K562 (cell line): ENCODE measurements around the gene NEURL1B. TPM values are rescaled to one million over a fixed set of nuclear protein-coding genes. Genes with fewer than 3 reads are reported as not detected.

Experiments used
- CBX3 ChIP-seq, 2 experiments: IDR thresholded peaks; 1 replicate in 1 of 2; 2 replicates in 1 of 2; pipeline ENCODE4 v1.6.1; 2012; ENCODE audit warnings: inconsistent platforms in 2 of 2, low read length in 2 of 2, borderline replicate concordance in 1 of 2, control low read depth in 1 of 2
- CTCF ChIP-seq, 3 experiments: IDR thresholded peaks in 2 of 3; conservative IDR thresholded peaks in 1 of 3; 2 replicates each; pipeline ENCODE4 v1.5.1; 2011 to 2012; ENCODE audit warnings: low read length in 3 of 3, mild to moderate bottlenecking in 3 of 3, control low read depth in 2 of 3, improper control_type of control experiment in 1 of 3, inconsistent platforms in 1 of 3, low read depth in 1 of 3, mixed read lengths in 1 of 3, moderate library complexity in 1 of 3; ENCODE audit not compliant: insufficient read depth in 2 of 3
- FOXK2 ChIP-seq, 2 experiments: fragments of 450-650 bp; IDR thresholded peaks in 1 of 2; conservative IDR thresholded peaks in 1 of 2; 2 replicates each; pipeline ENCODE4 v1.6.1; 2016; ENCODE audit warnings: low read depth in 2 of 2, mild to moderate bottlenecking in 1 of 2
- JUN ChIP-seq, 2 experiments: sonication (generic) in 1 of 2; formaldehyde crosslinking in 1 of 2; IDR thresholded peaks; 2 replicates each; pipeline versions ENCODE4 v1.6.1 to v1.8.0; 2012 to 2022; ENCODE audit warnings: borderline replicate concordance in 2 of 2, mild to moderate bottlenecking in 2 of 2, improper control_type of control experiment in 1 of 2, low read depth in 1 of 2, low read length in 1 of 2, missing genetic modification reagents in 1 of 2
- KAT2B ChIP-seq: IDR thresholded peaks from one replicate; pipeline ENCODE4 v1.6.1; 2012; ENCODE audit warnings: low read depth, mild to moderate bottlenecking, control low read depth, inconsistent platforms, low read length, moderate library complexity
- MAZ ChIP-seq, 2 experiments: fragments of 450-650 bp in 1 of 2; sonication (generic) in 1 of 2; formaldehyde crosslinking; IDR thresholded peaks in 1 of 2; conservative IDR thresholded peaks in 1 of 2; 2 replicates each; pipeline versions ENCODE4 v1.4.0 to v1.5.0; 2020; ENCODE audit warnings: mild to moderate bottlenecking in 1 of 2, missing genetic modification reagents in 1 of 2
- MEF2A ChIP-seq: IDR thresholded peaks from 2 replicates; pipeline ENCODE4 v1.6.1; 2011; ENCODE audit warnings: low read depth, mild to moderate bottlenecking, low read length, moderate library complexity; ENCODE audit not compliant: control insufficient read depth
- MIER1 ChIP-seq: fragments of 450-650 bp; IDR thresholded peaks from 2 replicates; pipeline ENCODE4 v1.6.1; 2016; ENCODE audit warnings: antibody characterized with exemption, mild to moderate bottlenecking, low read depth
- NFIC ChIP-seq: fragments of 450-650 bp; IDR thresholded peaks from 2 replicates; pipeline ENCODE4 v1.6.1; 2017; ENCODE audit warnings: mild to moderate bottlenecking, inconsistent platforms
- POLR2AphosphoS5 ChIP-seq: IDR thresholded peaks from 2 replicates; pipeline ENCODE4 v1.6.1; 2011; ENCODE audit warnings: mild to moderate bottlenecking, low read depth, low read length, moderate library complexity; ENCODE audit not compliant: control insufficient read depth, insufficient read depth
- TARDBP ChIP-seq: fragments of 450-650 bp; IDR thresholded peaks from 2 replicates; pipeline ENCODE4 v1.6.1; 2016
- TEAD1 ChIP-seq, 2 experiments: fragments of 450-650 bp in 1 of 2; sonication (generic) in 1 of 2; formaldehyde crosslinking; IDR thresholded peaks; 2 replicates each; pipeline versions ENCODE4 v1.4.0 to v1.8.0; 2020 to 2022; ENCODE audit warnings: mild to moderate bottlenecking in 2 of 2, missing genetic modification reagents in 1 of 2
- TFAP4 ChIP-seq: sonication (generic); formaldehyde crosslinking; IDR thresholded peaks from 2 replicates; pipeline ENCODE4 v1.8.0; 2022; ENCODE audit warnings: missing genetic modification reagents, mild to moderate bottlenecking, moderate library complexity, borderline replicate concordance
- TSHZ1 ChIP-seq: fragments of 250-450 bp; sonication (Bioruptor Pico); IDR thresholded peaks from 2 replicates; pipeline ENCODE4 v1.4.0; 2020; ENCODE audit warnings: mild to moderate bottlenecking, moderate library complexity
- XRCC5 ChIP-seq: fragments of 200-400 bp; formaldehyde crosslinking; IDR thresholded peaks from 2 replicates; pipeline ENCODE4 v1.6.1; 2017; ENCODE audit warnings: low read depth, mild to moderate bottlenecking, low read length
- YY1 ChIP-seq, 3 experiments: IDR thresholded peaks; 2 replicates each; pipeline ENCODE4 v1.6.1; 2011; ENCODE audit warnings: low read length in 2 of 3, mild to moderate bottlenecking in 2 of 3, moderate library complexity in 2 of 3, borderline replicate concordance in 1 of 3, control low read depth in 1 of 3, low read depth in 1 of 3; ENCODE audit not compliant: insufficient read depth in 3 of 3, insufficient replicate concordance in 2 of 3, control insufficient read depth in 1 of 3, insufficient read length in 1 of 3; ENCODE audit errors: extremely low read depth in 1 of 3
- ZFP36 ChIP-seq: fragments of 150-350 bp; IDR thresholded peaks from 2 replicates; pipeline ENCODE4 v1.6.1; 2018; ENCODE audit warnings: low read length, low read depth; ENCODE audit not compliant: partially characterized antibody
- polyA plus RNA-seq, 8 experiments: library from polyadenylated mRNA; depleted of rRNA in 4 of 8; stranded (reverse) in 5 of 8; unstranded in 3 of 8; fragments of >200 nt; fragmentation: Nextera tagmentation in 2 of 8; fragmentation: Illumina TruSeq in 1 of 8; extraction: Ambion mirVana in 2 of 8; extraction: Trizol in 1 of 8; gene quantifications; 2 replicates each; pipeline versions ENCODE4 v1.2.1 to v1.2.3, GENCODE V29; 2011 to 2014; ENCODE audit warnings: inconsistent platforms in 1 of 8, missing spikeins in 1 of 8
- total RNA-seq, 7 experiments: library from RNA; depleted of rRNA in 6 of 7; stranded (reverse); fragments of >200 nt in 6 of 7; fragmentation: Illumina TruSeq in 2 of 7; extraction: Trizol in 2 of 7; gene quantifications; 2 replicates each; pipeline versions ENCODE4 v1.2.1 to v1.2.3, GENCODE V29; 2011 to 2021; ENCODE audit warnings: low replicate concordance in 1 of 7

NEURL1B gene
- total and polyA plus RNA-seq, 9 of the 15 experiments (the other 6 are each of a cell fraction or from before 2014, with no cell fraction given) = 0.04 TPM; not detected in 8

GRCh38 chr5:172714491-172715420 is 73.7 kb downstream of the NEURL1B start (continued):
- TF ChIP-seq KAT2B (no peak), TSHZ1 (CRISPR knock-in tag) (no peak), MEF2A (no peak), JUN (IDR thresholded peaks at IDR 0.05; ENCODE audit: borderline replicate concordance, low read depth, low read length) (no peak), JUN (CRISPR knock-in tag; IDR thresholded peaks at IDR 0.05; ENCODE audit: borderline replicate concordance) (no peak), ZFP36 (no peak), XRCC5 (0 out of 2 replicates have a peak, but pooled peaks have one; percentile 61), POLR2AphosphoS5 (no peak), YY1 (IDR thresholded peaks at IDR 0.05; ENCODE audit: borderline replicate concordance in 1 of 3, control insufficient read depth in 1 of 3, extremely low read depth in 1 of 3, insufficient read depth in 3 of 3, insufficient read length in 1 of 3, insufficient replicate concordance in 2 of 3, low read depth in 1 of 3, low read length in 2 of 3) (peak in 1 of 3 experiments; percentile 8), MAZ (CRISPR knock-in tag; conservative IDR thresholded peaks at IDR 0.05 in 1 of 2, IDR thresholded peaks at IDR 0.05 in 1 of 2) (0 out of 4 replicates have a peak, but pooled peaks of 1 of the 2 experiments have one; percentile 25), TFAP4 (CRISPR knock-in tag) (peak; percentile 80), TEAD1 (CRISPR knock-in tag; IDR thresholded peaks at IDR 0.05) (peak in 1 of 2 experiments; percentile 50; a peak in 1 of 4 replicates), TARDBP (no peak), CTCF (IDR thresholded peaks at IDR 0.05 in 2 of 3, conservative IDR thresholded peaks at IDR 0.05 in 1 of 3; ENCODE audit: insufficient read depth in 2 of 3, low read depth in 1 of 3, low read length in 3 of 3) (peak; percentile 74 to 91 (median 84)), NFIC (no peak), FOXK2 (conservative IDR thresholded peaks at IDR 0.05 in 1 of 2, IDR thresholded peaks at IDR 0.05 in 1 of 2; ENCODE audit: low read depth in 2 of 2) (no peak), MIER1 (no peak), CBX3 (IDR thresholded peaks at IDR 0.05; ENCODE audit: borderline replicate concordance in 1 of 2, low read length in 2 of 2) (no peak)
